Activated CD4-positive, alpha-beta T cell treated with anti-CD3 and anti-CD28 coated beads, Interleukin-2, amount 50 U/mL, for 24 hours (primary cell): Measurements from ENCODE around the gene SEPTIN12.
A peak's percentile ranks its signal among the peaks of the same experiment; 100 is the strongest.

Source experiments
- DNase-seq, 2 donors: peaks; one replicate each; pipeline ENCODE4 v3.0.0-alpha.2; 2020; ENCODE audit warnings: low read depth in 1 of 2, low spot score in 1 of 2

The SEPTIN12 gene

GRCh38 chr16:4802659-4803287 lies 14.6 kb upstream of the SEPTIN12 start:
- DNase-seq: peak; percentile 79 to 82

- peak; percentile 48 to 63 for DNase-seq
Observed at GRCh38 chr16:4801962-4802658, 14.0 kb upstream of the SEPTIN12 start, which contains the start of gene ROGDI. TSS of gene ROGDI (minus strand) at chr16:4802633. CDS start at chr16:4802571, 62 bp downstream.

DNA sequence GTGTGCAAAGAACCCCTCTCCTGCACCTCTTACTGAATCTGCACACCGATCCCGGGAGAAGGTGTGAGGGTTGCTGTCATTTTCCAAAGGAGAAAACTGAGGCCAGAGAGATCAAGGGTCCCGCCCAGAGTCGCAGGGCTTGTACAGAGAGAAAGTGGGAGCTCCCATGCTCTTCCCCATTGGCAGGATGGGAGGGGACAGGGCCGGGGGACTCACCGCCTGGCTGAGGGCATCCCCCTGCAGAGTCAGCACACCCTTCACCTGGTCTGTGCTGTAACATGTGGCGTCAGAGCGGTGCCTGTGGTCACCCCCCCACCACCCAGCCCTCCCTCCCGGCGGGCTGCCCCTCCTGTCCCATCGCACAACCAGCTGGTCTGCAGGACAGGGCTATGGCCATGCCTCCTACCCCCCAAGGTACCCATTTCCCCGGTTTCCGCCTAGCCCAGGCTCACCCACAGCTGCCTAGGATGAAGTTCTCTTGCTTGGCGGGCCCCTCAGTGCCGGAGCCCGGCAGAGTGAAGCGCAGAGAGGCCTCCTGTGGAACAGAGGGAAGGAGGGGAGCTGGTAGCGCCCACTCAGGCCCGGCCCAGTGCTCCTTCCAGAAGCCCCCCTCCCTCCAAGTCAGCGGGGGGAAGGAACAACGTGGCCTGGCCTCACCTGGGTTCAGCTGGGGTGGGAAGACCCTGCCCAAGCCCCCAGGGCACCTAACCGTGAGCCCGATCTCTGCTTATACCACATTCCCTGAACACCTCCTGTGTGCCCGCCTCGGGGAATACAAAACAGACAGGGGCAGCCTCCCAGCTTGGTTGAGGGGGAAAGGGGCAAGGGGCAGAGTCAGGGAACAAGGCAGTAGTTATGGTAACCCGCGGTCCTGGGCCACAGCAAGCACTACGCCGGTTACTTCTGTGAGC lies 13.2 kb upstream of the SEPTIN12 start:
- no peak for DNase-seq

GRCh38 chr16:4800290-4801041 lies 12.3 kb upstream of the SEPTIN12 start:
- DNase-seq: no peak

- DNase-seq: no peak
Observed at GRCh38 chr16:4799171-4799855, 11.2 kb upstream of the SEPTIN12 start.

DNA sequence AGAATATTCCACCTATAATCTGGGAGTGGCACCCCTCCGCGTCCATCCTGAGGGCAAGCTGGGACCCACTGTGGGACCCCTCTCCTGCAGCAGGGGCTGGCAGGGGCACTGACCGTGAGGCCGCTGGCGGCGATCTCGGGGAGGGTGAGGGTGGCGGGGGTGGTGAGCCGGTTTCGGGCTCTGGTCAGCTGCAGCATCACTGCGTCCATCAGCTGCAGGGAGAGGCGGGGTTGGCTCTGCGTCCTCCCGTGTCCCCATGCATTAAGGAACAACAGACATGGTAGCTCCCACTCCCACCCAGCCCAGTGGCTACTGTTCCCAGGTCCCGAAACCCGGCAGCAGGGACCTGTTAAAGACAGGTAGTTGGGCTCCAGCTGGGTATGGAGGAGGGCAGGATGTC lies 10.3 kb upstream of the SEPTIN12 start:
- DNase-seq: no peak

DNA sequence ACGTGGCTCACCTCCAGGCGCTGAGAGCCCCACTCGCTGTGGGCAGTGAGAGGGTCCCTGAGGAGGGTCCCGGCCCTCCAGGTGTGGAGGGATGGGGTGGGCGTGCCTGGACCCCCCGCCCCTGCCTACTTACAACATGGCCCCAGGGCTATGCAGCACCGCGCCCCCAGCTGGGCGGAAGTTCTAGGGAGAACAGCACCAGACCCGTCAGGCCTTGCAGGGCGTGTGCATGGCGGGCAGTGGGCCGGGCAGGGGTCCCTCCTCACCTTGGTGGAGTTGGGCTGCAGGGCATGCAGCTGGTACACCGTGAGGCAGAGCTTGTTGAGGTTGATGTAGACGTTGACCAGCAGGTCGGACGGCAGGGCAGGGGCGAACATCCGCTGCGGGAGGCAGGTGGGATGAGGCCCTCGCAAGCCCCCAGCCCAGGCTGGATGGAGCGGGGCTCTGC lies 9.7 kb upstream of the SEPTIN12 start:
- DNase-seq: no peak

- DNase-seq: no peak
Observed at GRCh38 chr16:4796982-4797804, 9.0 kb upstream of the SEPTIN12 start.

GRCh38 chr16:4795828-4796572 lies 7.9 kb upstream of the SEPTIN12 start:
- no peak for DNase-seq

DNA sequence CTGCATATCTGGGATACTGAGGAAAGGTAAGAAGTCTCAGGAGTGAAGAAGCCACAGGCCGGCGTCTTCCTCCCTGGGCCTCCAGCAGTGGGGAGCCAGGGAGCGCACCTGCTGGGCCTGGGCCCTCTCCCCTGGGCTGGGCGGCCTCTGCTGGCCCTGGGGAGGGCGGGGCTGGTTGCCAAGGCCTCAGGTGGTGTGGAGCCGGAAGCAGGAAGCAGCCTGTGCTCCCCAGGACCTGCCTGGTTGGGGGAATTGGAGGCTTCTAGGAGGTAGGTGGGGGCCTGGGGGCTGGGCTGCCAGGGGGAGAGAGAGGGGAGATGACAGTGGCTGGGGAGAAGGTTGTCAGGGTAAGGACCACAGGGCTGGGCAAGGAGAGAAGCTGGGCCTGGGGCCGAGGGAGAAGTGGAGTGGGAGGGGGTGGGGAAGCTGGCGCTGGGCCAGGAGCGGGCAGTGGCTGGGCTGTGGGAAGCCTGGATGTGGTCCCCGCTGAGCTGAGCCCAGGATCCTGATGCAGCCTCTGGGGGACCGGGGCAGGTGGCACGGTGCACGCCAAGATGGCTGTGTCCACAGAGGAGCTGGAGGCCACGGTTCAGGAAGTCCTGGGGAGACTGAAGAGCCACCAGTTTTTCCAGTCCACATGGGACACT lies 7.2 kb upstream of the SEPTIN12 start, which contains the start of gene SMIM22:
Gene SMIM22, plus strand, starts transcription at position 189 of the 647 bp plus-strand sequence. Its CDS starts 366 bp downstream, at position 555.
- no peak for DNase-seq

DNA sequence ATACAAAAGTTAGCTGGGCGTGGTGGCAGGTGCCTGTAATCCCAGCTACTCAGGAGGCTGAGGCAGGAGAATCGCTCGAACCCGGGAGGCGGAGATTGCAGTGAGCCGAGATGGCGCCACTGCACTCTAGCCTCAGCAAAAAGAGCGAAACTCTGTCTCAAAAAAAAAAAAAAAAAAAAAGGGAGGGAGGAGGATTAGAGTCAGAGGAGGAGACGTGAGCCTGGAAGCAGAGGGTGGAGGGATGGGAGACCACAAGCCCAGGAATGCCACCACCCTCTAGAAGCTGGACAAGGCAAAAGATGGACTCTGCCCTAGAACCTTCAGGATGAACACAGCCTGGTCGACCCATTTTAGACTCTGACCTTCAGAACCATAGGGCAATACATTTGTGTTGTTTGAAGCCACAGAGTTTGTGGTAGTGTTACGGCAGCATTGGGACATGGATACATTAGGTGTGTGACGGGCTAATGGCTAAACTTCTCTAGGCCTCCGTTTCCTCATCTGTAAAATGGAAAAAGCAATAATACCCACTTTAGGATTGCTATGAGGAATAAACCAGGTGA lies 4.9 kb upstream of the SEPTIN12 start:
- no peak for DNase-seq

DNA sequence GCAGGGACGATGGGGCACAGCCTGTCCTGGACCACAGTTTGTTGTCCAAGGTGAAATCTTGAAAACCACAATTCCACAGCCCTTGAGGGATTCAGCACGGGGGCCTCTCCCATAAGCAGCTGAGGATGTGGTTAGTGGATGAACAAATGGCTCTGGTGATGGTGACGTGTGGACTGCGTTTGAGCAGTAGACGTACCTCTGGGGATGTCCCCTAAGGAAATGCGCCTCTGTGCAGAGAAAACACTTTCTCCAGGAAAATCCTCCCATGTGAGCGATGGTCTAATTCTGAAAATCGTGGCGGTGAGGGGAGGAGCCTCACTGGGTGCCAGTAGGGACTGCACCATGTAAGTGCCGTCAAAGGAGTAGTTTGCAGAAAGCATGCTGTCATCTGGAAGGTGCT lies 2.7 kb upstream of the SEPTIN12 start:
- no peak for DNase-seq

- no peak for DNase-seq
Observed at GRCh38 chr16:4790261-4790660, 2.1 kb upstream of the SEPTIN12 start.

- DNase-seq: no peak
Observed at GRCh38 chr16:4788910-4789309, 765 bp upstream of the SEPTIN12 start.

DNA sequence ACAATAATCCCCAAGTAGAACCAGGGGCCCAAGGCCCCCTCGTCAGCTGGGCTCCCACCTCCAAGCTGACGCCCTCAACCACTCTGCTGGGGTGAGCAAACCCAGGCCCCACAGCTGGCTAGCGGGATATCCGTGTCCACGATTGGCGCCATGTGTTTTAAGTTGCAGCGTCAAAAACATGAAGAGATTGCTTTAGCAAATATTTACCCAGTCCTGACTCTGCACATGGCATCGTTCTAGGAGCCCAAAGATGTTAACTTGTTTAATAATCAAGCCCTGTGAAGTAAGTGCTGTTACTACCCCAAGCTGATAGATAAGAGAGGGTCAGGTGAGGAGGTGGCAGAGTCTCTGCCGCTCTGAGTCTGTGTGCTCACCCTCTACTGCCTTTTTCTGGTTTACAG lies 344 bp upstream of the SEPTIN12 start:
- DNase-seq: no peak

DNA sequence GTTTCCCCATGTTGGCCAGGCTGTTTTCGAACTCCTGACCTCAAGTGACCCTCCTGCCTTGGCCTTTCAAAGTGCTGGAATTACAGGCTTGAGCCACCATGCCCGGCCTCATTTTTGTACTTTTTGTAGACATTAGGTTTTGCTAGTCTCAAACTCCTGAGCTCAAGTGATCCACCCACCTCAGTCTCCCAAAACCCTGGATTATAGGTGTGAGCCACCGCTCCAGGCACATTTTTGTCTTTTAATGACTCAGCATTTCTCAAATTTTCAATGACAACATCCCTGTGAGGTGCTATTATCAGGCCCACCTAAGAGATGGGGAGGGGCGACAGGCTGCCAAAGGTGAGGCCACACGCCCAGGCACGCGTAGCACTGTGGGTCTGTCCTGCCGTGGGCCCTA lies 1.1 kb downstream of the SEPTIN12 start:
- no peak for DNase-seq

DNA sequence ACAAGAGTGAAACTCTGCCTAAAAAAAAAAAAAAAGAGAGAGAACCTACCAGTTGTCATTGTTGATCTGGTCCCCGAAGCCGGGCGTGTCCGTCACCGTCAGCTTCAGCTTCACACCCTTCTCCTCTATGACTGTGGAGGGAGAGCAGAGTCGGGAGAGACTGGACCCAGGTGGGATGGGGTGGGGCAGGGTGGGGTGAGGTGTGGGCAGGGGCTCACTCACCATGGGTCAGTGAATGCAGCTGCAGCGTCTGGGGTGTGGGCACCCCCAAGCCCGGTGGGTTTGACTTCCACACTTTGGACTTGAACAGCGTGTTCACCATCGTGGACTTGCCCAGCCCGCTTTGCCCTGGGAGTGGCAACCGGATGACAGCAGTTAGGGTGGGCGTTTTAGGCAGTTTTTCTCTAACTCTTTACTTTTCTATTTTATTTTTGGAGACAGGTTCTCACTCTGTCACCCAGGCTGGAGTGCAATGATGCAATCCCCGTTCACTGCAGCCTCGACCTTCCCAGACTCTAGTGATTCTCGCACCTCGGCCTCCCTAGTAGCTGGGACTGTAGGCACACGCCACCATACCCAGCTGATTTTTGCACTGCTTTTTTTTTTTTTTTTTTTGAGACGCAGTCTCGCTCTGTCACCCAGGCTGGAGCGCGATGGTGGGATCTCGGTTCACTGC lies 2.2 kb downstream of the SEPTIN12 start:
- no peak for DNase-seq
